ENCODE data around the gene MUC6.

MUC6 gene

DNA sequence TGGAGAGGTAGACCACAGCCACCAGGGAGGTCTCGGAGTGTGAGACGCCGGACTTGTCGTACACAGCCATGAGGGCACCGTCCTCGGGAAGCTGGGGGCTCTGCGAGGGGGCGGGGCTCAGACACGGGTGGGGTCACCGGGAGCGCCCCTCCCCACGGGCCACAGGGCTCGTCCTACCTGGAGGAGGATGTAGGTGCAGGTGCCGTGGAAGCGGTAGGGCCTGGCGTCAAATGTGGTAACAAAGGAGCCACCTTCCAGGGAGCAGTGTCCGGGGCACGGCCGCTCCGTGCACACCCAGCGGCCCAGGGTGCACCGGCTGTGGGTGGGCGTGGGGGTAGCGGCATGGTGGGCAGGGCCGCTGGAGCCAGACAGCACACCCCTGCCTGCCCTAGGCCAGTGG, 7.5 kb downstream of the MUC6 start:
- ChIA-PET CTCF (interaction anchor here (1.1 kb wide), 1 partner anchor 118 kb away, joined by 3 read pairs; no protein-coding TSS in a partner anchor), POLR2A (no interaction called here)
- no peak for DNase-seq (ENCODE audit: low read depth, low spot score)
- TF ChIP-seq, protein P1, sequence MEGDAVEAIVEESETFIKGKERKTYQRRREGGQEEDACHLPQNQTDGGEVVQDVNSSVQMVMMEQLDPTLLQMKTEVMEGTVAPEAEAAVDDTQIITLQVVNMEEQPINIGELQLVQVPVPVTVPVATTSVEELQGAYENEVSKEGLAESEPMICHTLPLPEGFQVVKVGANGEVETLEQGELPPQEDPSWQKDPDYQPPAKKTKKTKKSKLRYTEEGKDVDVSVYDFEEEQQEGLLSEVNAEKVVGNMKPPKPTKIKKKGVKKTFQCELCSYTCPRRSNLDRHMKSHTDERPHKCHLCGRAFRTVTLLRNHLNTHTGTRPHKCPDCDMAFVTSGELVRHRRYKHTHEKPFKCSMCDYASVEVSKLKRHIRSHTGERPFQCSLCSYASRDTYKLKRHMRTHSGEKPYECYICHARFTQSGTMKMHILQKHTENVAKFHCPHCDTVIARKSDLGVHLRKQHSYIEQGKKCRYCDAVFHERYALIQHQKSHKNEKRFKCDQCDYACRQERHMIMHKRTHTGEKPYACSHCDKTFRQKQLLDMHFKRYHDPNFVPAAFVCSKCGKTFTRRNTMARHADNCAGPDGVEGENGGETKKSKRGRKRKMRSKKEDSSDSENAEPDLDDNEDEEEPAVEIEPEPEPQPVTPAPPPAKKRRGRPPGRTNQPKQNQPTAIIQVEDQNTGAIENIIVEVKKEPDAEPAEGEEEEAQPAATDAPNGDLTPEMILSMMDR (IDR thresholded peaks at IDR 0.05; ENCODE audit: insufficient read depth, low read length, missing control alignments), result no peak
- no peak overlapping the region for H3K4me3 ChIP-seq (ENCODE audit: low read depth, low read length)

DNA sequence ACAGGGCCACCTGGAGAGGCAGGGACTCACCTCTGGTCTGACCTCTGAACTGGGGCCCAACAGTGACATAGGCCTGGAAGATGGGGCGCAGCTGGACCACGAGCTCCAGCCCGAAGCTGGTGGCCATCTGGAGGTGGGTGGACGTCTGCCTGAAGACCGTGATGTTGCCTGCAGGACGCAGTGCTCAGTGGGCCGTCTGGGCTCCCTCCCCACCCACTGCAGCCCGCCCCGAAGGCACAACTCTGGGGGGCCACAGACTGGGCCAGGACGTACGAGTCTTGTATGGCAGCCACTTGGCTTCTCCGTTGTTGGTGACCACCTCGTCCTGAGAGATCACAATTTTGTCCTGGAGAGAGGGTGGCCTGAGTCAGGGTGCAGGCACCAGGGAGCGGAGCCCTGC, 7.9 kb downstream of the MUC6 start:
- ChIA-PET POLR2A (no interaction called here), CTCF (no interaction called here)
- no peak for DNase-seq (ENCODE audit: low read depth, low spot score)
- H3K4me3 ChIP-seq (ENCODE audit: low read depth, low read length), result no peak overlapping the region
- TF ChIP-seq, protein P1 (IDR thresholded peaks at IDR 0.05; ENCODE audit: insufficient read depth, low read length, missing control alignments), result no peak

DNA sequence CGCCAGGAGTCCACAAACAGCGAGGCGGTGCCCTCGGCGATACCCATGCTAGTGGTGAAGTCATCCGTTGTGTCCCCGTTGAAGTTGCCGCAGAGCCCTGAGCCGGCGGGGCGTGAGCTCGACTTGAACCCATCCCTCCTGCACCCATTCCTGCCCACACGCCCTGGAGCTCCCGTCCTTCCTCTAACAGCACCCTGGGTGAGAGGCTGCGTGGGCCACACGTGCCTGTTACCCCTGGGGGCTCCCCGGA, 8.3 kb downstream of the MUC6 start:
- TF ChIP-seq, protein P1 (IDR thresholded peaks at IDR 0.05; ENCODE audit: insufficient read depth, low read length, missing control alignments), result no peak
- ChIA-PET CTCF (no interaction called here), POLR2A (no interaction called here)
- no peak for DNase-seq (ENCODE audit: low read depth, low spot score)
- H3K4me3 ChIP-seq (ENCODE audit: low read depth, low read length), result no peak overlapping the region

DNA sequence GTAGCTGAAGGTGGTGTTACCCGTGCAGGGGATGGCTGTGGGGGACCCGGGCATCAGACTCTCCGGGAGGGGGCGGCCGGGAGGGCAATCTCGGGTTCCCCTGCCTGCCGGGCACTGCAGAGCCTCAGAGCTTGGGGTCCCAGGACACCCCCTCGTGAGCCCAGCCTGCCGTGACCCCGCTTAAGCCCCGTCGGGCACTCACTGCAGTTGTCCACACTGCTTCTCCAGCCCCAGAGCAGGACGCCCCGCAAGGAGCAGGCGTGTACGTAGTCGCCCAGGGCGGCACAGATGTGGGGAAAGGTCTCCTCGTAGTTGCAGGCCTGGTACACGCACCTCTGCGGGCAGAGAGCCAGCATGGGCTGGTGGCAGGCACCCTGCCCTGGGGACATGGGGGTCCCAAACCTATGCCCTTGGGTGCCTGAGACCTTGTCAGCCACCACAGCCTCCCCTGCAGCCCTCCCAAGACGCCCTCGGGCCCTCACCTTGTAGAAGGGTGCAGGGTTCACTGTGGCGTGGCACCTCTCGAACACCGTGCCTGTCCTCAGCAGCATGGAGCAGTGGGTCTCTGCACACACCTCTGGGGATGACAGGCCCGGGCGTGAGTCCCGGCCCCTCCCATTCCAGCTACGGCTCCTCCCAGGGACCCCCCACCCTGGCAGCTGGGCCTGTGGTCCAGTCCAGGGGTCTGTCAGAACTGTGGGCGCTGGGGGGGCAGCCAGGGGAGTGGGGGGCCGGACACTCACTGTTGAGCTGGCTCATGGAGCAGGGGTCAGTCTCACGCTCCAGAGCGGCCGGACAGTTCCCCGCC, 8.8 kb downstream of the MUC6 start:
- TF ChIP-seq, protein P1 (IDR thresholded peaks at IDR 0.05; ENCODE audit: insufficient read depth, low read length, missing control alignments), result no peak
- ChIA-PET POLR2A (no interaction called here), CTCF (no interaction called here)
- no peak for DNase-seq (ENCODE audit: low read depth, low spot score)
- no peak overlapping the region for H3K4me3 ChIP-seq (ENCODE audit: low read depth, low read length)

DNA sequence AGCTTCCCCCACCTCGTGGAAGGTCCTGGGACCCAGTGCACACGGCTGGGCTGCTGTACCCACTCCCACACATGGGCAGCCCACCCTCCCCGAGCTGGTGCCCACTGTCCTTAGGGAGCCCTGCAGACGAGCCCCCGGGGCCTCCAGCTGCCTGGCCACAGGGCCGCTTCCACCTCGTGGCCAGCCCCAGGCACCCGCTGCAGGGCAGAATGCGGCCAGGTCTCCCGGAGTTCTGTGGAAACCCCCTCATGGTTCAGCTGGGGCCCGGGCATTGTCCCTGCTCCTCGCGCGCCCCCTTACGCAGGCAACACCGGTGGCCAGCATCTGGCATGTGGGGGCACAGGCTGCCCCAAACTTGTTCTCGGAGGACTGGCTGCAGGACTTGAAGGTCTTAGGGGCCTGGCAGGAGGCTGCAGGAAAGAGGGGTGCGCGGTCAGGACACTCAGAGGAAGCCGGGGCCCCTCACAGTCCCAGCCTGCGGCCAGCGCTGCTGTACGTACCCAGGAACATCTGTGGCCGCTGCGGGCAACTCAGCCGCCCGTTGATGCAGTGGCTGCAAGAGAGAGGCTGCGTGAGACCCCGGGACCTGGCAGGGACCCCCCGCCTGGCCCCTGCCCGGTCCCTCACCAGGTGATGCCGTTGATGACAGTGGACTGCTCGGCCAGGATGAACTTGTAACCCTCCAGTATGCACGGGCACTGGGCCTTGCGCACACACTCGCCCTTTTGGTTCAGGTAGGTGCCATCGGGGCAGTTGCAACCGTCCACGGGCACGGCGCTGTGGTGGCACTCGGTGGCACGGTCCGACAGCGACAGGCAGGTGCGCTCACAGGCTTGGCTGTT, 9.7 kb downstream of the MUC6 start:
- H3K4me3 ChIP-seq (ENCODE audit: low read depth, low read length), result no peak overlapping the region
- no peak for DNase-seq (ENCODE audit: low read depth, low spot score)
- ChIA-PET CTCF (interaction anchor here (1.4 kb wide), 1 partner anchor 24 kb away, joined by 3 read pairs; no protein-coding TSS in a partner anchor), POLR2A (interaction anchor here (0.9 kb wide), 1 partner anchor 10 kb away, joined by 5 read pairs; no protein-coding TSS in a partner anchor)
- TF ChIP-seq, protein P1 (IDR thresholded peaks at IDR 0.05; ENCODE audit: insufficient read depth, low read length, missing control alignments), result no peak

DNA sequence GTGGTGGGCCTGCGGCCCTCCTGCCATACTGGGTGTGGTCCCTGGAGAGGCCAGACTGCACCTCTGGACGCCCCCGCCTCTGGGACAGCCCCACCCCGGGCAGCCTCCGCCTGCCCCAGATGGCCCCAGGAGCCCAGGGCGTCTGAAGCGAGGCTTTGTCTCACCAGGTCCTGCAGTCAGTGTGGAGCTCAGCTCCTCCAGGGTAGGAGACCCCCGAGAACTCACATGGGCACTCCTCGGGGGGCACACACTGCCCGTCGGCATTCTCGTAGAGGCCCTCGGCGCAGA, 10.4 kb downstream of the MUC6 start:
- DNase-seq (ENCODE audit: low read depth, low spot score), result no peak
- H3K4me3 ChIP-seq (ENCODE audit: low read depth, low read length), result no peak overlapping the region
- ChIA-PET POLR2A (interaction anchor here (0.9 kb wide), 1 partner anchor 10 kb away, joined by 5 read pairs; no protein-coding TSS in a partner anchor), CTCF (interaction anchor here (1.4 kb wide), 1 partner anchor 25 kb away, joined by 3 read pairs; no protein-coding TSS in a partner anchor)
- TF ChIP-seq, protein P1 (IDR thresholded peaks at IDR 0.05; ENCODE audit: insufficient read depth, low read length, missing control alignments), result no peak

Data from AG04449 (cell line).